Spleen (tissue), 11 donors: ENCODE measurements around the gene TLR6. TPM values are rescaled to one million over a fixed set of nuclear protein-coding genes. Genes with fewer than 3 reads are reported as not detected.

Experiments
- DNase-seq: peaks from one replicate; pipeline ENCODE4 v3.0.0-alpha.2; 2020
- H3K27ac ChIP-seq, 8 donors: fragments of 200-600 bp; sonication (generic) in 7 of 8; 1 replicate in 4 of 8; 2 replicates in 4 of 8; pipeline versions ENCODE4 v1.5.0 to v1.8.0; 2016 to 2021; ENCODE audit warnings: inconsistent platforms in 4 of 8, mild to moderate bottlenecking in 4 of 8, moderate library complexity in 1 of 8
- H3K27me3 ChIP-seq, 7 donors: fragments of 200-600 bp; sonication (generic) in 6 of 7; replicated peaks in 1 of 7; 1 replicate in 4 of 7; 2 replicates in 3 of 7; pipeline versions ENCODE4 v1.5.0 to v1.8.0; 2016 to 2021; ENCODE audit warnings: inconsistent platforms in 3 of 7, mild to moderate bottlenecking in 1 of 7
- H3K36me3 ChIP-seq, 6 donors: fragments of 200-600 bp; sonication (generic) in 5 of 6; 1 replicate in 4 of 6; 2 replicates in 2 of 6; pipeline versions ENCODE4 v1.5.0 to v1.8.0; 2016 to 2021; ENCODE audit warnings: inconsistent platforms in 2 of 6
- H3K4me1 ChIP-seq, 6 donors: fragments of 200-600 bp; sonication (generic) in 5 of 6; 1 replicate in 3 of 6; 2 replicates in 3 of 6; pipeline versions ENCODE4 v1.5.0 to v1.8.0; 2016 to 2021; ENCODE audit warnings: inconsistent platforms in 3 of 6
- H3K4me3 ChIP-seq, 8 donors: fragments of 200-600 bp; sonication (generic) in 7 of 8; 1 replicate in 4 of 8; 2 replicates in 4 of 8; pipeline versions ENCODE4 v1.5.0 to v1.8.0; 2016 to 2021; ENCODE audit warnings: inconsistent platforms in 4 of 8, mild to moderate bottlenecking in 4 of 8, moderate library complexity in 2 of 8
- H3K9me3 ChIP-seq, 8 donors: fragments of 200-600 bp; sonication (generic) in 7 of 8; 1 replicate in 4 of 8; 2 replicates in 4 of 8; pipeline versions ENCODE4 v1.5.0 to v1.8.0; 2016 to 2021; ENCODE audit warnings: inconsistent platforms in 4 of 8
- POLR2A ChIP-seq, 3 donors: fragments of 450-650 bp; IDR thresholded peaks; one replicate each; pipeline ENCODE4 v1.5.1; 2017; ENCODE audit warnings: antibody characterized with exemption in 3 of 3, mild to moderate bottlenecking in 1 of 3
- POLR2AphosphoS5 ChIP-seq, 3 donors: sonication (generic); formaldehyde crosslinking; IDR thresholded peaks; one replicate each; pipeline ENCODE4 v1.5.1; 2017; ENCODE audit warnings: antibody characterized with exemption in 3 of 3
- WGBS, 5 donors: extraction: QIAGEN DNeasy Blood & Tissue Kit in 3 of 5; methylation state at CpG; one replicate each; pipeline versions ENCODE4 v1.1.5 to v1.1.7; 2013 to 2018; 5-methylcytosine and 5-hydroxymethylcytosine counted together
- intact Hi-C: fragments of 100-400 bp; cut with DNase I; formaldehyde crosslinking; loops from one replicate; pipeline ENCODE4 v1.15.0; 2023; ENCODE audit warnings: low total_unique reads
- polyA plus RNA-seq, 3 donors: library from polyadenylated mRNA; stranded (reverse); fragments of 200-250 nt; gene quantifications; one replicate each; pipeline ENCODE4 v1.2.1, GENCODE V29; 2013
- total RNA-seq, 7 donors: library from RNA; depleted of rRNA in 3 of 7; stranded (reverse); fragments of >200 nt in 3 of 7; fragmentation: NEBNext Ultra II Directional in 4 of 7; extraction: Animal tissue kit (Norgen Biotek cat#: 25700) in 4 of 7; gene quantifications; one replicate each; pipeline versions ENCODE4 v1.1.0 to v1.2.1, GENCODE V29; 2016 to 2021
- TF ChIP-seq, protein P1 (sequence below), 11 experiments: fragments of 200-600 bp in 7 of 11; fragments of 450-650 bp in 4 of 11; sonication (generic) in 4 of 11; IDR thresholded peaks in 8 of 11; conservative IDR thresholded peaks in 3 of 11; 1 replicate in 7 of 11; 2 replicates in 4 of 11; pipeline versions ENCODE4 v1.4.0 to v1.8.0; 2016 to 2021; ENCODE audit warnings: antibody characterized with exemption in 11 of 11, inconsistent platforms in 4 of 11, mild to moderate bottlenecking in 1 of 11
- donor health status: healthy with polysubstance abuse.
- donor health status: DM: no; HTN: no; CAD: no; lungs with moderate emphysema.
- donor health status: DM: no; HTN: no; CAD: no.
- donor health status: Bipolar disorder and iron deficiency.
- donor health status: healthy.
- donor health status: DM: no; HTN: no; CAD: no.
- donor health status: DM: yes; HTN: yes; CAD: no.

Gene TLR6
- total and polyA plus RNA-seq, 10 donors = 5.5 to 55.1 (median 31.7) TPM

DNA sequence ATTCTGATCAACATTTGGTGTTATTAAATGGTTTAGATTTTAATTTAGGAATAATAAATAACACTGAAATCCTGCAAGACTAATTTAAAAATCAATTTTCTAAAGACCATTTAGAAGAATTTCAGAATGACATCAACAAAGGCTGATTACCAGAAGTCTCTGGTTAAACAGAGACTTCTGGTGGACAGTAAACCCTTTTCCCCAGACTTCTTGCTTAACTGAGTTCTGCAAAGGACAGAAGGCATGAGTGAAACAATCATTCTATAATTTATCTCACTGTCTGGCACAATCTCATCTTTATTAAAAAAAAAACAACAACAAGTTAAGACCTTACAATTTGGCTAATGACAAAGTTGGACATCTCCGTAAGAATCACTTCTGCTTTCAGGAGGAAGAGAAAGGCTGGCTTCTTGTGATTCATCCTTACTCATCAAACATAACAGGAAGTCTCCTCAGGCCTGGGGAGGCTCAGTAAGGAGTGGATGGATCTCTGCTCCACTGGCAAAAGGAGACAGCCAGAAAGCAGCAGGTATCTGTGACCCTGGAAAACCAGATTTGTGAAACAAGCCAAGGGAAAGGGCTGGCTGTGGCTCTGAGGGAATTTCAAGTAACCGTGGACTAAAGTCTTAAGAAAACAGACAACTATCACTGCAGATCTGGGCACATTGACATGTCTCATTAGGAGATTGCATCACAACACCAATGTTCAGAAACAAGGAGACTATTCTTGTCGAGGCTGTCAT, 908 bp upstream of the TLR6 start:
- no peak for DNase-seq
- Histone ChIP-seq H3K27ac (peak overlapping the region; percentile 78 to 93 (median 91)), H3K9me3 (no peaks in the 10 kb centered on the region), H3K36me3 (no peaks in the 10 kb centered on the region), H3K4me3 (peak overlapping the region in 1 of 8 donors; percentile 68), H3K4me1 (peaks cover 20 to 76% (median 44%) of the 10 kb centered on the region in 6 donors), H3K27me3 (no peaks in the 10 kb centered on the region)
- intact Hi-C loops = loop anchor here (5.0 kb wide), 1 partner anchor 100 kb away; no protein-coding TSS in a partner anchor
- TF ChIP-seq POLR2AphosphoS5 (IDR thresholded peaks at IDR 0.05) (peak in 1 of 3 donors; percentile 77), POLR2A (IDR thresholded peaks at IDR 0.05) (no peak)
- TF ChIP-seq, protein P1, sequence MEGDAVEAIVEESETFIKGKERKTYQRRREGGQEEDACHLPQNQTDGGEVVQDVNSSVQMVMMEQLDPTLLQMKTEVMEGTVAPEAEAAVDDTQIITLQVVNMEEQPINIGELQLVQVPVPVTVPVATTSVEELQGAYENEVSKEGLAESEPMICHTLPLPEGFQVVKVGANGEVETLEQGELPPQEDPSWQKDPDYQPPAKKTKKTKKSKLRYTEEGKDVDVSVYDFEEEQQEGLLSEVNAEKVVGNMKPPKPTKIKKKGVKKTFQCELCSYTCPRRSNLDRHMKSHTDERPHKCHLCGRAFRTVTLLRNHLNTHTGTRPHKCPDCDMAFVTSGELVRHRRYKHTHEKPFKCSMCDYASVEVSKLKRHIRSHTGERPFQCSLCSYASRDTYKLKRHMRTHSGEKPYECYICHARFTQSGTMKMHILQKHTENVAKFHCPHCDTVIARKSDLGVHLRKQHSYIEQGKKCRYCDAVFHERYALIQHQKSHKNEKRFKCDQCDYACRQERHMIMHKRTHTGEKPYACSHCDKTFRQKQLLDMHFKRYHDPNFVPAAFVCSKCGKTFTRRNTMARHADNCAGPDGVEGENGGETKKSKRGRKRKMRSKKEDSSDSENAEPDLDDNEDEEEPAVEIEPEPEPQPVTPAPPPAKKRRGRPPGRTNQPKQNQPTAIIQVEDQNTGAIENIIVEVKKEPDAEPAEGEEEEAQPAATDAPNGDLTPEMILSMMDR (IDR thresholded peaks at IDR 0.05 in 8 of 11, conservative IDR thresholded peaks at IDR 0.05 in 3 of 11) = no peak
- 13 to 44% (median 22%) methylated on average over 3 of the region's 3 CpGs for WGBS, 5 donors

DNA sequence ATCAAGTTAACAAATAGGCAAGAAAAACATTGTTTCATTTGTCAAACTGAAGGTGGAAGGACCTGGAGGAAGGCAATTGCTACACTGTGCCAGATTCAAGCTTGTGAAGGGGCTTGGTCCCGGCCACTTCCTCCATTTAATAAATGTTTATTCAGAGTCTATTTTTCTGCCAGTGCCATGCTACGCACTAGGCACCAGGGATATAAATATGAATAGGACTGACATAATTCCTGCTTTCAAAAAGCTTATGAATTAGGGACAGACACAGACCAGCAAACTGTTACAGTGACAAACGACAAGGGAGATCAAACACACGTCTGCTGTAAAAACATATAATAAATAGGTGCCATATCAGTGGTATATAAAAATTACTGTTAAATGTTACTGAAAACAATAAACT, 571 bp downstream of the TLR6 start:
- intact Hi-C loops = loop anchor here (5.0 kb wide), 1 partner anchor 99 kb away; no protein-coding TSS in a partner anchor
- Histone ChIP-seq H3K4me1 (peaks cover 20 to 73% (median 44%) of the 10 kb centered on the region in 6 donors), H3K27ac (peak overlapping the region; percentile 78 to 93 (median 91)), H3K4me3 (peak overlapping the region; percentile 23 to 68 (median 36)), H3K36me3 (no peaks in the 10 kb centered on the region), H3K27me3 (no peaks in the 10 kb centered on the region), H3K9me3 (peaks cover 0 to 7% (median 2%) of the 10 kb centered on the region in 8 donors)
- TF ChIP-seq POLR2A (IDR thresholded peaks at IDR 0.05) (peak in 1 of 3 donors; percentile 33), POLR2AphosphoS5 (IDR thresholded peaks at IDR 0.05) (peak in 1 of 3 donors; percentile 64)
- TF ChIP-seq, protein P1 (IDR thresholded peaks at IDR 0.05 in 8 of 11, conservative IDR thresholded peaks at IDR 0.05 in 3 of 11) = no peak
- DNase-seq = no peak
- WGBS, 5 donors = 10 to 22% (median 18%) methylated on average over 4 of the region's 4 CpGs

DNA sequence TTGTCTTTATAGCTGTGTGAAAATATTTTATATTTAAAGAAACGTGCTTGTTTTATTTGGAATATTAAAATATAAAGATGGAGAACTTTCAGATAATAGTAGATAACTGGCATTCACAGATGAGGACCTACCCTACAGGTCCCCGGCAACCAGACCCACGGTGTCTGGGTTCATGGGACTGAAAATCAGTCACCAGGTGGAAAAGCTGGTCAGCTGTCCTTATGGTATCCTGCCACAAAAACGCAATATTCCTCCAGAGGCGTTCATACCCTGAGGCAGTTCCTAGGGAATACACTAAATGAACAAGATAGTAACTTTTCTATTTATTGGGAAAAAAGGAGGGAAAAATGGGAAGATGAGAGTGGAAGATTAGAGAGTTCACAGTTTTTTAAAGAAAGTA, 1.2 kb downstream of the TLR6 start:
- Histone ChIP-seq H3K9me3 (peaks cover 0 to 7% (median 2%) of the 10 kb centered on the region in 8 donors), H3K27me3 (no peaks in the 10 kb centered on the region), H3K4me1 (peaks cover 20 to 67% (median 39%) of the 10 kb centered on the region in 6 donors), H3K36me3 (no peaks in the 10 kb centered on the region), H3K4me3 (peak overlapping the region; percentile 23 to 68 (median 36)), H3K27ac (peak overlapping the region; percentile 78 to 93 (median 91))
- whole genome bisulfite sequencing, 5 donors = 66 to 75% (median 71%) methylated on average over 5 of the region's 5 CpGs
- no peak for DNase-seq
- TF ChIP-seq, protein P1 (IDR thresholded peaks at IDR 0.05 in 8 of 11, conservative IDR thresholded peaks at IDR 0.05 in 3 of 11) = no peak
- TF ChIP-seq POLR2A (IDR thresholded peaks at IDR 0.05) (no peak), POLR2AphosphoS5 (IDR thresholded peaks at IDR 0.05) (no peak)
- intact Hi-C loops = loop anchor here (5.0 kb wide), 1 partner anchor 98 kb away; no protein-coding TSS in a partner anchor

DNA sequence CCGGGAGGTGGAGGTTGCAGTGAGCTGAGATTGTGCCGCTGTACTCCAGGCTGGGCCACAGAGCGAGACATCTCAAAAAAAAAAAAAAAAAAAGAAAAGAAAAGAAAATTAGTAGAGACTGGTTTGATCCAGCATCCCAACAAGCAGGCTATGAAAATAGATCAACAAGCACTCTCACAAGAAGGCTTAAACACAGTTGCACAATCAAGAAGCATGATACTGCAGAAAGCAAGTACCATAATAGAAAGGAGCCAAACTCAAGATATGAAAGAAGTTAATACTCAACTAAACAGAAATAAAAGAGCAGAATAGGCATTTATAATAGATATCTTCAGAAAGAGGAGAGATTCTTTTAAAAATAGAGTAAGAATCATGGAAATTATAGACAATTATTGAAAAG, 10.6 kb downstream of the TLR6 start:
- Histone ChIP-seq H3K4me1 (peaks cover 0 to 14% (median 0%) of the 10 kb centered on the region in 6 donors), H3K36me3 (peaks cover 0 to 62% (median 0%) of the 10 kb centered on the region in 6 donors), H3K9me3 (peaks cover 0 to 26% (median 8%) of the 10 kb centered on the region in 8 donors), H3K27me3 (no peaks in the 10 kb centered on the region), H3K4me3 (no peak overlapping the region), H3K27ac (peak overlapping the region in 2 of 8 donors; percentile 26 to 46)
- TF ChIP-seq POLR2A (IDR thresholded peaks at IDR 0.05) (no peak), POLR2AphosphoS5 (IDR thresholded peaks at IDR 0.05) (no peak)
- TF ChIP-seq, protein P1 (IDR thresholded peaks at IDR 0.05 in 8 of 11, conservative IDR thresholded peaks at IDR 0.05 in 3 of 11) = no peak
- intact Hi-C loops = no loop called here
- WGBS, 5 donors = 75 to 100% (median 93%) methylated on average over 3 of the region's 3 CpGs
- no peak for DNase-seq
